Measurements from ENCODE around the gene IP6K3. TPM values are rescaled to one million over a fixed set of nuclear protein-coding genes. Genes with fewer than 3 reads are reported as not detected.

The IP6K3 gene
- total RNA-seq, 1 experiment from 2014 or later = not detected

DNA sequence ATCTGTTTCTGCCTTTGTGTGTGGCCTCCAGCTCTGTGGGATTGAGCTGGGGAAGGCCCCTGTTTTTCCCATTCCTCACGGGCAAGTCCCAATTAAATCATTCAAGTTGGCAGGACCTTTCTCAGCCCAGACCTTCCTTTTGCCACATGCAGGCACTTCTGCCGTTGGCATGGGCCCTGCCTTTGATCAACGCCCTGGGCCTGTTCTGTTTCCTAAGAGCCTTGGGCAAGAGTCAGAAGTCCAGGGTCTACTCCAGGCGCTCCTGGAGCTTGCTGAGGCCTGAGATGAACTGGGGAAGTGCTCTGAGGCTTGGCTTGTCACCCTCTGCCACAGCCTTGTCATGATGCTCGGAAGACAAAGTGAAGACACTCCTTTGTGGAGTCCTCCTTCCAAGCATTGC is 7.1 kb downstream of the IP6K3 start:
- no peak overlapping the region for H3K4me3 ChIP-seq (ENCODE audit: low read length)

DNA sequence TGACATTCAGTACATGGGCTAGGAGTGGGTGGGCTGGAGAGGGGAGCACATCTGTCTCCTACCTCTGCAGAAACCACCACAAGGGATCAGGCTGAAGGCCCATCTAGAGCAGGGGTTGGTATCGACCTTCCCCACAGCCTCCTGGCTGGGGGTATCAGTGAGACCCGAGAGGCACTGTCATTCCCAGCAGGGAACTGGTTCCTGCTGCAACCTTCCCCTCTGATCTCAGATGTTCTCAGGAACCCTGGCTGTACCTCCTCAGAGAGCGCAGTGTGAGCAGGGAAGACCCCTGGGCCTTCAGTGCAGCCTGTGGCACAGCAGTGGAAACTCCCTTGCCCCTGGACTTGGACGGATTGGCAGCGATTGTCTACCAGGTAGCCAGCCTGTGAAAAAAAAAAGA is 7.8 kb downstream of the IP6K3 start:
- Histone ChIP-seq H3K4me1 (ENCODE audit: low read length) (no peaks in the 10 kb centered on the region), H3K36me3 (ENCODE audit: insufficient read depth, low read length) (no peaks in the 10 kb centered on the region), H3K27me3 (ENCODE audit: low read length) (no peaks in the 10 kb centered on the region), H4K20me1 (ENCODE audit: insufficient read depth, low read depth, low read length) (no peaks in the 10 kb centered on the region), H2AFZ (ENCODE audit: low read length) (no peak overlapping the region), H3K4me2 (ENCODE audit: low read depth, low read length, poor library complexity, severe bottlenecking) (no peak overlapping the region), H3K9me3 (ENCODE audit: low read length) (no peaks in the 10 kb centered on the region), H3K9ac (ENCODE audit: low read length) (no peak overlapping the region), H3K27ac (ENCODE audit: low read length) (no peak overlapping the region), H3K79me2 (ENCODE audit: low read length) (no peaks in the 10 kb centered on the region), H3K4me3 (ENCODE audit: low read length) (no peak overlapping the region), H3K9me2 (replicated peaks; ENCODE audit: insufficient read depth, low read length) (no peaks in the 10 kb centered on the region)
- no peak for DNase-seq

More for the DNA sequence above, 7.1 kb downstream of the IP6K3 start:
- H3K4me2 ChIP-seq (ENCODE audit: low read depth, low read length, poor library complexity, severe bottlenecking) = no peak overlapping the region
- H3K36me3 ChIP-seq (ENCODE audit: insufficient read depth, low read length) = no peaks in the 10 kb centered on the region
- H2AFZ ChIP-seq (ENCODE audit: low read length) = no peak overlapping the region
- H3K9me2 ChIP-seq (replicated peaks; ENCODE audit: insufficient read depth, low read length) = no peaks in the 10 kb centered on the region
- H3K27ac ChIP-seq (ENCODE audit: low read length) = no peak overlapping the region
- no peaks in the 10 kb centered on the region for H4K20me1 ChIP-seq (ENCODE audit: insufficient read depth, low read depth, low read length)
- no peaks in the 10 kb centered on the region for H3K27me3 ChIP-seq (ENCODE audit: low read length)
- H3K4me1 ChIP-seq (ENCODE audit: low read length) = peaks cover 3% of the 10 kb centered on the region; the same call in 1 of the 2 replicates
- no peaks in the 10 kb centered on the region for H3K79me2 ChIP-seq (ENCODE audit: low read length)
- no peak overlapping the region for H3K9ac ChIP-seq (ENCODE audit: low read length)
- no peak for DNase-seq
- H3K9me3 ChIP-seq (ENCODE audit: low read length) = no peaks in the 10 kb centered on the region

DNA sequence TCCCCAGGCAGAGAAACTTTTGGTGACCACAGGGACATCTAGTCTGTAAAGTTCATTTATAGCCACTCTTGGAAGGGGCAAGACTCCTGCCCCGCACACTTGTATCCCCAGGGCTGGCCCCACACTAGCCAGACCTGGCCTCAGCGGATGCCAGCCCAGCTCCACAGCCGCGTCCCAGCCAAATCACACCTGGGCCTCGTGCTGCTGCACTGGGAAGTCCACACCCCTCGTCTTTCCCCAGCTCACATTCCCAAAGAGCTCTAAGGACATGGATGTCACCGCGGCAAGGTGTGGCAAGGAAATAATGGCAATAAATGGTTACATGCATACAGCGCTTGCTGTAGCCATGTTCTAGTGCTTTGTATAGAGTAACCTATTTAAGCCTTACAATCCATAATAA is 8.6 kb downstream of the IP6K3 start:
- H3K4me2 ChIP-seq (ENCODE audit: low read depth, low read length, poor library complexity, severe bottlenecking) = no peak overlapping the region
- H3K9me2 ChIP-seq (replicated peaks; ENCODE audit: insufficient read depth, low read length) = no peaks in the 10 kb centered on the region
- H3K4me1 ChIP-seq (ENCODE audit: low read length) = no peaks in the 10 kb centered on the region
- no peak overlapping the region for H3K27ac ChIP-seq (ENCODE audit: low read length)
- DNase-seq = no peak
- H3K36me3 ChIP-seq (ENCODE audit: insufficient read depth, low read length) = no peaks in the 10 kb centered on the region
- no peak overlapping the region for H3K4me3 ChIP-seq (ENCODE audit: low read length)
- H3K79me2 ChIP-seq (ENCODE audit: low read length) = no peaks in the 10 kb centered on the region
- no peaks in the 10 kb centered on the region for H4K20me1 ChIP-seq (ENCODE audit: insufficient read depth, low read depth, low read length)
- H3K9me3 ChIP-seq (ENCODE audit: low read length) = no peaks in the 10 kb centered on the region
- H3K27me3 ChIP-seq (ENCODE audit: low read length) = no peaks in the 10 kb centered on the region
- no peak overlapping the region for H3K9ac ChIP-seq (ENCODE audit: low read length)
- H2AFZ ChIP-seq (ENCODE audit: low read length) = no peak overlapping the region

DNA sequence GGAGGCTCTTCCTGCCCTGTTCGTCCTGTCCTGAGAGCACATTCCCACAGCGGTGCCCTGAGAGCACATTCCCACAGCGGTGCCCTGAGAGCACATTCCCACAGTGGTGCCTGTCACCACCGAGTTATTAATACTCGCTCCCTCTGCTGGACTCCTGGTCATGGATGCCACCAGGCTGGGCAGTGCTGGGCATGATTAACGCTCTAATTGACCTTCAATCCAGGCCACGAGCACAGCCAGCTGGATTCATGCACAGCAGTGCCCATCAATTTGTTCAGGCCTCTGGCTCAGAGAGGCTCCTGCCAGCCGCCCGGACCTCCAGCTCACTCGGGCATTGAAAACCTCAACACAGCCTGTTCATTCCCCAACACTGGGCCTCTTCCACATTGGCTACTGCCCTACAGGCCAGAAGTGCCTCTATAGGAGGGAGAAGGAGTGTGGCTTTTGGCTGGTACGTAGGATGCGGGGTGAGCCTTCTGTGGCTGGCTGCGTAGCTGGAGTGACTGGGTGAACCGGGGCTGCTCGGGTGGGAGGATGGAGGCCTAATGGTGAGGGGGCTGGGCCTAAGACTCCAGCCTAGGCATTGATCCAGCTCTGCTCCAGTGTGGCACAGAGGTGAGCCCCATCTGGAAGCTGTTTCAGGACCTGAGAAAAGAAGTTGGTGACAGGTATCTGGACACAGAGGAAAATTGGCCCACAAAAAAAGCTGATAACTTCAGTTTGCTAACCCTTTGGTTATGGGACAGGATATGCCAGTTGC is 9.3 kb downstream of the IP6K3 start:
- Histone ChIP-seq H3K9me2 (replicated peaks; ENCODE audit: insufficient read depth, low read length) (no peaks in the 10 kb centered on the region), H3K27me3 (ENCODE audit: low read length) (no peaks in the 10 kb centered on the region), H3K36me3 (ENCODE audit: insufficient read depth, low read length) (no peaks in the 10 kb centered on the region), H3K4me2 (ENCODE audit: low read depth, low read length, poor library complexity, severe bottlenecking) (no peak overlapping the region), H3K9me3 (ENCODE audit: low read length) (no peaks in the 10 kb centered on the region), H3K27ac (ENCODE audit: low read length) (no peak overlapping the region), H3K9ac (ENCODE audit: low read length) (no peak overlapping the region), H4K20me1 (ENCODE audit: insufficient read depth, low read depth, low read length) (no peaks in the 10 kb centered on the region), H3K4me3 (ENCODE audit: low read length) (no peak overlapping the region), H3K79me2 (ENCODE audit: low read length) (no peaks in the 10 kb centered on the region), H2AFZ (ENCODE audit: low read length) (no peak overlapping the region), H3K4me1 (ENCODE audit: low read length) (no peaks in the 10 kb centered on the region)
- DNase-seq = no peak

DNA sequence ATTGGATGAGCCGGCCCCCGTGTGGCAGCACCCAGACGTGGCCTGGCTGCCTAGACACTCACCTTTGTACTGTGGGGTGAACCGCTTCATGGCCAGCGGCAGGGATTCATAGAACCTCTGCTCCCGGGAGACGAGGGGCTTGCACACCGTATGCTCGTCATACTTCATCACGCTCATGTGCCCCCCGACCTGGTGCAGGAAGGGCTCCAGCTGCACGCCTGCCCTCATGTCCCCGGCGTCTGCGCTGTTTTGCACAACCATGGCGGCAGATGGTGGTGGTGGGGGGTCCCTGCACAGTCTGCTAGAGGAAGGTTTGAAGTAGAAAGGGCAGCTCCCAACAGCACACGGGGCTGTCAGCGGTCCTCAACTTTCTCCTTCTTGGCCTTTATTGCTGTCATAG is 11.5 kb downstream of the IP6K3 start:
- Histone ChIP-seq H4K20me1 (ENCODE audit: insufficient read depth, low read depth, low read length) (no peaks in the 10 kb centered on the region), H3K4me2 (ENCODE audit: low read depth, low read length, poor library complexity, severe bottlenecking) (no peak overlapping the region), H3K36me3 (ENCODE audit: insufficient read depth, low read length) (no peaks in the 10 kb centered on the region), H2AFZ (ENCODE audit: low read length) (no peak overlapping the region), H3K4me3 (ENCODE audit: low read length) (no peak overlapping the region), H3K27ac (ENCODE audit: low read length) (no peak overlapping the region), H3K9ac (ENCODE audit: low read length) (no peak overlapping the region), H3K4me1 (ENCODE audit: low read length) (no peaks in the 10 kb centered on the region), H3K9me3 (ENCODE audit: low read length) (no peaks in the 10 kb centered on the region), H3K27me3 (ENCODE audit: low read length) (no peaks in the 10 kb centered on the region), H3K9me2 (replicated peaks; ENCODE audit: insufficient read depth, low read length) (no peaks in the 10 kb centered on the region), H3K79me2 (ENCODE audit: low read length) (no peaks in the 10 kb centered on the region)
- no peak for DNase-seq

DNA sequence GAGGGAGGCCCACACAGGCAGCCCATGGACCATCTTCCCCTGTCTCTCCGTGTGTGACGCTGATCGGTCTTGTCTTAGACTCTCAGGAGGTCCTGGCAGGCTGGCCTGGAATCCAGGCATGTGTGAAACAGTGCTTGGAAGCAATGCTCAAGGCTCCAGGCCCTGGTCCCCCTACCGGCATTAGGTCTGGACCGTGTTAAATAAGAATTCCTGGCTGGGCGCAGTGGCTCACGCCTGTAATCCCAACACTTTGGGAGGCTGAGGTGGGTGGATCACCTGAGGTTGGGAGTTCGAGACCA is 13.0 kb downstream of the IP6K3 start:
- Histone ChIP-seq H3K9me3 (ENCODE audit: low read length) (no peaks in the 10 kb centered on the region), H3K4me3 (ENCODE audit: low read length) (no peak overlapping the region), H3K4me2 (ENCODE audit: low read depth, low read length, poor library complexity, severe bottlenecking) (no peak overlapping the region), H3K9ac (ENCODE audit: low read length) (no peak overlapping the region), H3K36me3 (ENCODE audit: insufficient read depth, low read length) (no peaks in the 10 kb centered on the region), H2AFZ (ENCODE audit: low read length) (no peak overlapping the region), H3K9me2 (replicated peaks; ENCODE audit: insufficient read depth, low read length) (no peaks in the 10 kb centered on the region), H3K27me3 (ENCODE audit: low read length) (no peaks in the 10 kb centered on the region), H3K4me1 (ENCODE audit: low read length) (no peaks in the 10 kb centered on the region), H3K79me2 (ENCODE audit: low read length) (no peaks in the 10 kb centered on the region), H4K20me1 (ENCODE audit: insufficient read depth, low read depth, low read length) (no peaks in the 10 kb centered on the region), H3K27ac (ENCODE audit: low read length) (no peak overlapping the region)
- DNase-seq = no peak

DNA sequence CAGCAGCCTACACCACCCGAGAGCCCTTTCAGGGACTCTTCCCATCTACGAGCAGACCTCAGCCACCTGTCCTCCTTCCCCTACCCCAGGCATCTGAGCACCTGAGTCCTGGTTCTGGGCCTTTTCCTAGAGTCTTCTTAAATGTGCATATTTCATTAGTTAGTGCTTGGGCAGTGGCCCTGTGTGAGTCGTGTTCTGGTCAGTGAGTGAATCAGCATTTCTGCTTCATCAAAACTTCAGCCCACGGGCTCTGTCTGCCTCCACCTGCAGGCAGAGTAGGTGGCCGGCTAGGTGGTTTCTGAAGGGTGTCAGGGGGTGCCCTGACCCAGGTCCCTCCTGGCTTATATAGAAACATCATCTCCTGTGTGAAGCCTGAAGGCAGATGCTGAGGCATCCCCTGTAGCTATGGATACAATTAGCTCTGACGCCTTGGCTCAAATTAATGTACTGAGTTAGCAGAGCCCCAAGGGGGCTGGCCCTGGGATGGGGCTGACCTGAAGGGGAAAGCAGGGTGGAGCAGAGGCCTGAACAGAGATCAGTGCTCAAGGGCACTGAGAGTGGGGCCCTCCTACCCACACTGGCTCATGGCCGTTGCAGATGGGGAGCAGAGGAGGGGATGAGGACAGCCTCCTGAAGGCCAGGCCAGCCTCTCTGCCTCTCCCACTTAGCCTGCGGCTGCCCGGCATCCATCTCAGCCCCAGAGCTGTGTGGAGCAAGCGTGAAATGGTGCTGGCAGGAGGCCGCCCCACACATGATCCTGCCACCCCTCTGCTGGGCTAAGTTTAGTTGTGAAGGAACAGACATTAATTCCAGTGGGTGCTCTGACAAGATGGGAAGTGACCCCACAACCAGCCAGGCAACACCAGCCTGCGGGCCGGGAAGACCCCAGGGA is 13.6 kb downstream of the IP6K3 start:
- DNase-seq = no peak
- Histone ChIP-seq H3K79me2 (ENCODE audit: low read length) (no peaks in the 10 kb centered on the region), H3K27ac (ENCODE audit: low read length) (no peak overlapping the region), H3K4me1 (ENCODE audit: low read length) (no peaks in the 10 kb centered on the region), H3K9me2 (replicated peaks; ENCODE audit: insufficient read depth, low read length) (no peaks in the 10 kb centered on the region), H4K20me1 (ENCODE audit: insufficient read depth, low read depth, low read length) (no peaks in the 10 kb centered on the region), H3K4me3 (ENCODE audit: low read length) (no peak overlapping the region), H3K9ac (ENCODE audit: low read length) (no peak overlapping the region), H3K4me2 (ENCODE audit: low read depth, low read length, poor library complexity, severe bottlenecking) (no peak overlapping the region), H3K27me3 (ENCODE audit: low read length) (no peaks in the 10 kb centered on the region), H2AFZ (ENCODE audit: low read length) (no peak overlapping the region), H3K9me3 (ENCODE audit: low read length) (no peaks in the 10 kb centered on the region), H3K36me3 (ENCODE audit: insufficient read depth, low read length) (no peaks in the 10 kb centered on the region)

DNA sequence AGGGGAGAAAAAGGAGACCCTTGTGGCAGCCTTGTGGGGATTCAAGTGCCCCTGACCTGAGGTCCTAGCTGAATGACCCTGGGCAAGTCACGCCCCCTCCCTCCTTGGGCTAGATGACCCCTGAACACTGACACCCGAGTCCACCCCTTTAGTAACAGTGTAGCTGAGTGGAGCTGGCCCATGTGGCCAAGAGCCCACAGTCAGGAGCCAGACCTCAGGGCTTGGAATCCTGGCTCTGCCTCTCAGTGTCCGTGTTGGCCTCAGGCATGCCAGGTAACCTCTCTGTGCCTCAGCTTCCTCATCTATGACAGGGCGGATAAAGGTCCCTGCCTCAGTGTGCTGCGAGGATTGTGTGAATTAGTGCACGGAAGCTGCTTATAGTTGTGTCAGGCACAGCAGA is 14.3 kb downstream of the IP6K3 start:
- Histone ChIP-seq H3K27ac (ENCODE audit: low read length) (no peak overlapping the region), H3K9me3 (ENCODE audit: low read length) (no peaks in the 10 kb centered on the region), H3K4me2 (ENCODE audit: low read depth, low read length, poor library complexity, severe bottlenecking) (no peak overlapping the region), H3K9ac (ENCODE audit: low read length) (no peak overlapping the region), H3K79me2 (ENCODE audit: low read length) (no peaks in the 10 kb centered on the region), H4K20me1 (ENCODE audit: insufficient read depth, low read depth, low read length) (0 out of 2 replicates have a peak, but pooled peaks cover 2% of the 10 kb centered on the region), H3K4me3 (ENCODE audit: low read length) (no peak overlapping the region), H2AFZ (ENCODE audit: low read length) (no peak overlapping the region), H3K27me3 (ENCODE audit: low read length) (no peaks in the 10 kb centered on the region), H3K36me3 (ENCODE audit: insufficient read depth, low read length) (no peaks in the 10 kb centered on the region), H3K4me1 (ENCODE audit: low read length) (peaks cover 4% of the 10 kb centered on the region), H3K9me2 (replicated peaks; ENCODE audit: insufficient read depth, low read length) (no peaks in the 10 kb centered on the region)
- no peak for DNase-seq
